Stimulated activated CD8-positive, alpha-beta memory T cell treated with anti-CD3 and anti-CD28 coated beads, Interleukin-7, amount 100 ng/mL, for 4 hours (primary cell): ENCODE measurements around the gene SV2A.
"Not testable (repeated sequence)": the region's sequence is repeated elsewhere in the genome, so short reads cannot be mapped to it uniquely, and the experiment has no call there.

Source experiments
- DNase-seq, 2 donors: peaks; one replicate each; pipeline ENCODE4 v3.0.0-alpha.2; 2020; ENCODE audit warnings: low read depth in 2 of 2

The SV2A gene

DNA sequence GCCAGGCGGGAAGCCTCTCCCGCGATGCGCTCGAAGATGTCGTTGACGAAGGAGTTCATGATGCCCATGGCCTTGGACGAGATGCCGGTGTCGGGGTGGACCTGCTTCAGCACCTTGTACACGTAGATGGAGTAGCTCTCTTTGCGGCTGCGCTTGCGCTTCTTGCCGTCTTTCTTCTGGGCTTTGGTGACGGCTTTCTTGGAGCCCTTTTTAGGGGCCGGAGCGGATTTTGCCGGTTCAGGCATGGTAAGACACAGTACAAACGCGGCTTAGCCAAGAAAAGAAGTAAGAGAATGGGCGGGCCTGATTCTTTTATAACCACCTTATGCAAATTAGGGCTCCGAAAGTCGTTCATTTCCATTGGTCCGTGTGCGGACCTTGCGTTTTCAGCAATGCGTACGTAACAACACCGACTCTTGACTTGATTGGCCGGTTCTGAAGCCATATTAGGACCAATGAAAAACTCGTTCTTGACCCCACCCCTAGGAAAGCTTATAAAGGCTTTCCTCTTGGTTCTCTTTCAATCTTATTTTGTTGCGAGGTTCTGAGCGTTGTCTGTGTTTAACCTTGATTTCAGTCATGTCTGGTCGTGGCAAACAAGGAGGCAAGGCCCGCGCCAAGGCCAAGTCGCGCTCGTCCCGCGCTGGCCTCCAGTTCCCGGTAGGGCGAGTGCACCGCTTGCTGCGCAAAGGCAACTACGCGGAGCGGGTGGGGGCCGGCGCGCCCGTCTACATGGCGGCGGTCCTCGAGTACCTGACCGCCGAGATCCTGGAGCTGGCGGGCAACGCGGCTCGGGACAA, 31.0 kb downstream of the SV2A start:
- peak; percentile 68 to 86 for DNase-seq

DNA sequence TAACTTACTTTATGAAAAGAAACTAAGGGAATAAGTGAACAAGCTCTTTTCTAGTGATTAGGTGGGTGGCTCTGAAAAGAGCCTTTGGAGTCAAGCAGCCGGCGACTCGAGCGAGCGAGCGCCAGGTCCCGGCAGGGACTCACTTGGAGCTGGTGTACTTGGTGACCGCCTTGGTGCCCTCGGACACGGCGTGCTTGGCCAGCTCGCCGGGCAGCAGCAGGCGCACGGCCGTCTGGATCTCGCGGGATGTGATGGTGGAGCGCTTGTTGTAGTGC, 31.6 kb downstream of the SV2A start:
- DNase-seq: not testable (repeated sequence)

DNA sequence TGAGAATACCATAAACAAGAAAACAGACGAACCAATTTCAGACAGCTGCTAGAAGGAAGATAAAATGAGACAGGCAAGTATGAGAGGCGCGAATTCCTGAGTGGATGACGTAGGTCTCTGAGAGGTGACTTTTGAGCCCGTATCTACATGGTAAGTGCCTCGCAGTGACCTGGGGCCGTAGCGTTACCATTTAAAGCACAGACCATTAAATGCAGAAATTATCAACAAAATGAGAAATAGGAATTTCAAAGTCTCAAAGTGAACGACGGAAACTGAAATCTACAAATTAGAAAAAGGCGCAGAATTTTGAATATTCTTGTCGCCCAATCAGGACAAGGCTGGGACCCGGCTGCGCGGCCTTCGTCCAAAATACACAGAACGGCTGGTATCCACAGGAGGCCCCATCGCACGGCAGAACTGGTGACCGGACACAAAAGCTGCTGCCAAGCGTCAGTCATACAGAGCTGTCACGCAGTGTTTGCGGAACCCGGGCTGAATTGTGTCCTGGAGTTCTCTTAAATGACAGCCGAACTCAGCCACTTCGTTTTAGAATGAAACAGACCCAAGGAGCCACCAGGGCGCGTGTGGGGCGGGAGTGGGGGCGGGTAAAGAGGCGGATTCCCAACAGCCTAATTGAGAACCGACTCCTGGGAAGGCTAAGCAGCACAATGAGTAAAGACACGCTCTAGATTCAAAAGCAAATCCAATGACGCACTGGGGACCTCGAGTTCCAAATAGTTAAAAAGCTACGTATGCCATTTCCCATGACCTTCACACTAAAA, 32.1 kb downstream of the SV2A start:
- peak; percentile 26 to 45 for DNase-seq

DNA sequence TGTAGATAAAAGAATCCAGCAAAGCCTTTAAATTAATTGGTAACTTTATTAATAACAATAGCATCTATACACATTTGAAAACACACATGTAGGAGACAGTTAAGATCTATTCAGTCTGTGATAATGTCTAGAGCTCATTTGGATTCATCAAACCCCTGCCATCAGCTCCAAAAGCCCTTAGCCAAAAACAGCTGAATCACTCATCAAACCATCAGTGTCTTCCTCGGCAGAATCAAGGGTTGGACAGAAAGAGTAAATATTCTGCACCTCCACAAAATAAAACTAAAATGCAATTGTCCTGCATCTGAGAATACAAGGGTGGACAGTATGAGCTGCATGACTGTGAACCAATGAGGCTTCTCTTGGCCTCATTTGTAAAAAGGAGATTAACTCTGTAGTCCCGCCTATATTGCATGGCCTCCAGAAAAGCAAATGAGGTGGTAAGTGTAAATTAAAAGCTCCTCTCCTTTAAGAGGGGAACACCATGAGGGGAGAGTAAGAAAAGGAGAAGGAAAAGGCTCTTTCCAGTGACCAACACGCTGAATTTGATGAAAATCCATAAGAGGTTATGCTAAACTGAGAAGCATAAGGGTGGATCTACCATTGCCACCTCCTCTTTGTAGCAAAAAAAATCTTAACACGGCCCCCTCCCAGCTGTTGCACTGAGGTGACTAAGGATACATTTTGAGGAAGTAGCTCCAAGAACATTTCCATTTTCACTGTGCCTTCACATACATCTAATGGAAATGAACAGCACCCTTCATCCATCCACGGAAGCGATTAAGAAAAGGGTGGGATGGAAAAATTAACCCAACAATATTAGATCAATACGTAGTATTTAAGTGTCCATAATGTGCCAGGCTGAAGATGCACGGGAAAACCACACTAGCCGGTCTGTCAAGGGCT, 33.0 kb downstream of the SV2A start:
- DNase-seq: no peak

DNA sequence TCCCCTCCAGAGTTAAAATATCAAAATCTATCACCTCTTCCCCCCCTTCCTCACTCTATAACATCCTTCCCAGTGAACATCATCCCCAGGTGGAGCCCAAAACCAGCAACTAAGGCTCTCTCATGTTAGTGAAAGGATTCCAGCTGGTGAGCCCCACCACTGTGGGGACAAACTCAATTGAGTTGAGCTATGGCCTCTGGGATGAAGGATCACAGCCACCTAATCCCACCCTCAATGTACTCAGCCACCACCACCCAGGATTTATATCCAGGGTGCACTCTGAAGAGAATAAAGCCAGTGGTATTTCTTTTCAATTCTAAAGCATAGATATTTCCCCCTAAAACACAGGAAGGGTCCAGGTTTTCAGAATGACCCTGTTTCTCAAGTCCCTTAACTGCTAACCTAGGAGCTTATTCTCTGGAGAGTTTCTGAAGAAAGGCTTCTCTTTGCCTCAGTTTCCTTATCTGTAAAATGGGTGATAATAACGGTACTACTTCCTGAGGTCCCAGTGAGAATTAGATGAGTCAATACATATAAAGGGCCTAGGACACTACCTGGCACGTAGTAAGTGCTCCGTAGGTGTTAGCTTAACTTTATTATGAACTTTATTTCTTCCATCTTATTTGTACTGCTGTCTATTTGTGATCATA, 33.9 kb downstream of the SV2A start:
- no peak for DNase-seq

DNA sequence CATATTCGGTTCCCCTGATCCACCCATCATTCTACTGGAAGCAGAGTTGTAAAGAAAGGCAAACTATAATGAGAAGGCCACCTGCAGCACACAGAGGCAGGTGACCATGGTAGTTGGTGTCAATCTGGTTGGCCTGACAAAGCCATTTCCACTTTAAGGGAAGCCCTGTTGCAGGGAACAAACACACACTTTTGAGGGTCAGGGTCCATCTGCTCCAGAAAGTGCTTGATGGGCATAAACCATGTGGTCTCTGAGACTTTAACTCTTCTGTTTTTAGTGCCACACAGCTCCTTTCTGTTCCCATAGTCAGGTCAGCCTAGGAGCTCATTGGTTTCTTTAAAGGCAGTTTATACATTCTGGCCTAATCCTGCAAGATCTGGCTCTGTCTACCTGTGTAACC, 35.8 kb downstream of the SV2A start:
- DNase-seq: no peak

DNA sequence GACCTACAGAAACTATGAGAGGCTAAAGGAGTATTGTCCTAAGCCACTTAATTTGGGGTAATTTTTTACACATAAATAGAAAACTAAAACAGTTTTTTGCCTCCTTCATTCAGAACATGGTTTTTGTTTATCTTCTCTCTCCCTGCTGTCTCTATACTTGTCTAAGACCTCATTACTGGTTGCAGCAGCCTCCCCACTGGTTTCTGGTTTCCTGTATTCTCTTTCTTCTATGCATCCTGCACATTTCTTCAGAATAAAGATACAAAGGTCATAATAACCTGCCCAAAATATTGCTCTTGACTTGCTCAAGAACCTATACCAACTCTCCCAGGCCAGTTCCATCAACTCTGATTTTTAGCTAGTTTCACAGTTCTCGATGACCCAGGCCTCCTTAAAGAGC, 38.1 kb downstream of the SV2A start:
- DNase-seq: no peak

DNA sequence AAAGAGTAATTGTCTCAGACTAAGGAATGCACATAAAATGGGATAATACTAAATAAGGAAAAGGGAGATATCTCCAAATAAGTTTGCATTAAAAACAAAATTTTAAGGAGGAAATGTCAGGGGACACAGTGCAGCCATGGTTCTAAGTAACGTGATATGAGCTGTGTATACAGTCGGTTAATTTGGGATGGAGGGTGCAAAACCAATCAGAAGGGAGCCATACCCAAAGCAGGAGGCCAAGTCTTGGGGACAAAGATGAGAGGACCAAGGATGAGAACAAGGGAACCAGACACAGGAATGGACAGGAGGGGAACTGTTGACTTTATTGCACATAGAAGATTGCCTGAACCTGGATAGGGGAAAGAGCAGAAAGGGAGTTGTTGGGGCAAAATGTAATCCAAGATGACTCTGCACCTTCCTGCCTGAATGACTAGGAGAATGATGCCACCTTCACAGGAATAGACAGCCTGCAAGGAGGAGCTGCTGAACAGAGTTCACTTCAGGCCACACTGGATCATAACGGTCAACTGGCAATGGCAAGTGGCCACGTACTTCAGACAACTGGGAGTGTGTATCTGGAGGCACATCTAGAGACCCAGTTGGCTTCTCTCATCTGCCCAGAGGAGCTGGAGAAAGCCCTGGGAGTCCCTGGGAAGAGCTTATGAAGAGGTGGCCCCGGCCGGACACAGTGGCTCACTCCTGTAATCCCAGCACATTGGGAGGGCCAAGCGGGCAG, 40.3 kb downstream of the SV2A start:
- DNase-seq: no peak

DNA sequence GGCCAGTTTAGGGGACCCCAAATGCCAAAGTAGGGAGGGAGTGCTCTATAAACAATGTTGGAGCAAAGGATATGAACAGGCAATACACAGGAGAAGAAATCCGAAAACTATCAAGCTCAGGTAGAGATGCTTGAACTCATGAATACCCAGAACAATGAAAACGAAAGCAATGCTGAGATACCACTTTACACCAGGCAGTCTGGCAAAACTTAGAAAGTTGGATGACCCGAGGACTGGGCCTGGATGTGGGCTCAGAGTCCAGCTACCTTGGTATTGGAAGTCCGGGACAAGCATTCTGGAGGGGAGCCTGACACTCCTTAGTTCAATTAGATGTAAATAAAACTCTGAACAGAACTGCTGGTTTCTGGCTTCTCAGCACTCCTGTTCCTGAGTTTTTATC, 44.6 kb downstream of the SV2A start:
- DNase-seq: not testable (repeated sequence)

DNA sequence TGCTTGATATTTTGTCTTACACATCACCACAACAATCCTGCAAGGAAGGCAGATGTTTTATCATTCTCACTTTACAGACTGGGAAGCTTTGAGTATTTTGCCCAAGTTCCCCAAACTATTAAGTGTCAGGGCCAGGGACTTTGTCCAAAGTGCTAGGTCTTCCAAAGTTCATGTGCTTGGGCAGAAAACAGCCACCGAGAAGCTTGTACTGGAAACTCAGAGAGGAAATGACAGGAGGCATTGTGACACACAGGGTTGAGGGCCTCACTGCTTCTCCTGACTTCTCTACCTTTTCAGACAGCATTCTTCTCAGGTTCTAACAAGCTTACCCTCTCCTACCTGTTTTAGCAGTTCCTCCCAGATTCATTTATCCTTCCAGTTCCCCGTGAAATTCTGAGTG, 50.8 kb downstream of the SV2A start:
- DNase-seq: not testable (repeated sequence)

DNA sequence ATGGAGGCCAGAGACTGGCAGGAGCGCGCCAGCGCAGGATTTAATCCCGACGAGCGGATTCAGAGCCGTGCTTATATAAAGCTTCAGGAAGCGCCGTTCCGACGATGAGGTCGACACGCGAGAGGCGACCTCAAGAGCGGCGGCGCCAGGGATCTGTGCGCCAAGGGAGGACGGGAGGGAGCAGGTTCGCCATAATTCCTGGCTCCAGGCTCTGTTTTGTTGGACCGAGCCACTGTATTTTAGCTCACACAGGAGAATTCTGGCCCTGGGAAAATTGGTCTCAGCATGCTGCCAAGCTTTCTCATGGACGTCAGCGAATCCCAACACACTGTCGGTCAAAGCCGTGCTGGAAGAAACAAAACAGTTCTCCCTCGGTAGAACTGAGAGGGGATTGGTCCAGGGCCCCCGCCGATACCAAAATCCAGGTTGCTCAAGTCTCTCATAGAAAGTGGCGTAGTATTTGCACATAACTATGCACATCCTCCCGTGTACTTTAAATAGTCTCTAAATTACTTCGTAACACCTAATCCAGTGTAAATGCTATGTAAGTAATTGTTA, 56.1 kb downstream of the SV2A start:
- not testable (repeated sequence) for DNase-seq

DNA sequence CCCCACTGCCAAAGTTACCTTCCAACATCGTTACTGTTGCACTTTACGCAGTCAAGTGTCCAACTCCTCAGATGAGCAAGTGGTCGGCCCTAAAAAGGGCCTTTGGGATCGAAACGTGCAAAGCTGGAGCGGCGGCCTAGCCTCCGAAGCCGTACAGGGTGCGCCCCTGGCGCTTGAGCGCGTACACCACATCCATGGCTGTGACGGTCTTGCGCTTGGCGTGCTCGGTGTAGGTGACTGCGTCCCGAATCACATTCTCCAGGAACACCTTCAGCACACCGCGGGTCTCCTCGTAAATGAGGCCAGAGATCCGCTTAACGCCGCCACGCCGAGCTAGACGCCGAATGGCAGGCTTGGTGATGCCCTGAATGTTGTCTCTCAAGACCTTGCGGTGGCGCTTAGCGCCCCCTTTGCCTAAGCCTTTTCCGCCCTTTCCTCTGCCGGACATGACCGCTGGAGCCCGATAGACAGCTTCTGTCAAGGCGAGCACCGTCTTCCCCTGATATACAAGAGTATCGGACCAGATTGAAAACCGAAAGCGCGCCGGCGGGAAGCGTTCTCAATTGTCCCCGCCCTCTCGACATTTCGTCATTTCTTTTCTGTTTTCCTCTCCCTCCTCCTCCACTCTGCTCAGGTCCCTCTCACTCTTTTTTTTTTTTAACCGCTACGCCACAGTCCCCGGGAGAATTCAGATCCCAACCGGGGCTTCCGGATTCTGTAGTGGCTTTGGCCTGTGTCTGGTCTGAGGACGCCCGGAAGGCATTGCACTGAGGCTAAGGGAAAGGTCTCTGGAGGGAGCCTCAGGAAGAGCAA, 56.8 kb downstream of the SV2A start:
- DNase-seq: not testable (repeated sequence)

DNA sequence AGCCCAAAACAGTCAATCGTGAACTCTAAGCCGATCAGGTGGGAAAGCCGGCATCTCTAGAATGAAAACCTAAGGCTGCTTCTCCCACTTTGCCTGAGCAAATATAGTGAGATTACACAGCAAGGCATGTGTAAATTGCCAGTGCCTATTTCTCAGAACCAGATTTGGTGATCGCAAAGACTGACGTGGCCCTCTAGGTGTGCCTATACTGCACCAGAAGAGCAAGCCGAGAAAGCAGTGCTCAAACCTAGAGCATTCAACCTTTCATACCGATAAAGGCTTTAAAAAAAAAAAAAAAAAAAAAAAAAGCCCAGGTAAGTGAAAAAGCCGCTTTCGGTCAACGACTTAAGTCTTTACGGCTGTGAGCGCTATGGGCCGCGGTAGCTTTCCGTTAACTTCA, 57.4 kb downstream of the SV2A start:
- DNase-seq: not testable (repeated sequence)
